Measurements from ENCODE around the gene MOSPD2. TPM values are rescaled to one million over a fixed set of nuclear protein-coding genes. Genes with fewer than 3 reads are reported as not detected.

Gene MOSPD2
- total RNA-seq: 10.2 and 11.5 TPM in 2 replicates
- long read RNA-seq, full-length matches to known transcripts: 20 of 32 reads
- long read RNA-seq, partial matches to known transcripts: 11 of 32 reads
- long read RNA-seq, other reads (novel, unspliced or antisense): 1 of 32 reads

GRCh38 chrX:14872851-14873675, at the start of gene MOSPD2, which contains the start of gene FANCB:
Gene MOSPD2 (plus strand): TSS chrX:14873421. CDS start chrX:14873529, 108 bp downstream.
Gene FANCB (minus strand): TSS chrX:14873069. CDS start chrX:14865510, 7,559 bp downstream.
- H3K4me1 Mint-ChIP-seq: peaks cover 28% of the 10 kb centered on the region
- H3K27ac Mint-ChIP-seq (ENCODE audit: unreplicated experiment): peak within 1 kb of the TSS; percentile 50

GRCh38 chrX:14825851-14826250, 47.4 kb upstream of the MOSPD2 start:
- Mint-ChIP-seq H3K4me3 (no peak overlapping the region), H3K27ac (ENCODE audit: unreplicated experiment) (no peak overlapping the region), H3K4me1 (no peaks in the 10 kb centered on the region), H3K36me3 (ENCODE audit: low read depth) (peaks cover 13% of the 10 kb centered on the region), H3K27me3 (ENCODE audit: low read depth) (no peaks in the 10 kb centered on the region), H3K9me3 (peaks cover 13% of the 10 kb centered on the region)
- TF ChIP-seq CTCF (conservative IDR thresholded peaks at IDR 0.05): no peak
- no peak for DNase-seq (ENCODE audit: low read depth, low spot score)

More at GRCh38 chrX:14872851-14873675, at the start of gene MOSPD2, which contains the start of gene FANCB:
- no peaks in the 10 kb centered on the region for H3K27me3 Mint-ChIP-seq (ENCODE audit: low read depth)
- DNase-seq (ENCODE audit: low read depth, low spot score): peak; percentile 78
- H3K9me3 Mint-ChIP-seq: peaks cover 7% of the 10 kb centered on the region
- no peak for TF ChIP-seq CTCF (conservative IDR thresholded peaks at IDR 0.05)
- peaks cover 17% of the 10 kb centered on the region for H3K36me3 Mint-ChIP-seq (ENCODE audit: low read depth)
- peak within 1 kb of the TSS; percentile 92 for H3K4me3 Mint-ChIP-seq

GRCh38 chrX:14826319-14826718, 46.9 kb upstream of the MOSPD2 start:
- no peak overlapping the region for H3K27ac Mint-ChIP-seq (ENCODE audit: unreplicated experiment)
- H3K27me3 Mint-ChIP-seq (ENCODE audit: low read depth): no peaks in the 10 kb centered on the region
- no peak overlapping the region for H3K4me3 Mint-ChIP-seq
- H3K36me3 Mint-ChIP-seq (ENCODE audit: low read depth): peaks cover 13% of the 10 kb centered on the region
- no peak for DNase-seq (ENCODE audit: low read depth, low spot score)
- peaks cover 13% of the 10 kb centered on the region for H3K9me3 Mint-ChIP-seq
- no peaks in the 10 kb centered on the region for H3K4me1 Mint-ChIP-seq
- TF ChIP-seq CTCF (conservative IDR thresholded peaks at IDR 0.05): no peak

- Mint-ChIP-seq H3K36me3 (ENCODE audit: low read depth) (peaks cover 26% of the 10 kb centered on the region), H3K4me3 (no peak overlapping the region), H3K4me1 (no peaks in the 10 kb centered on the region), H3K9me3 (peaks cover 19% of the 10 kb centered on the region), H3K27me3 (ENCODE audit: low read depth) (no peaks in the 10 kb centered on the region), H3K27ac (ENCODE audit: unreplicated experiment) (no peak overlapping the region)
- DNase-seq (ENCODE audit: low read depth, low spot score): no peak
- no peak for TF ChIP-seq CTCF (conservative IDR thresholded peaks at IDR 0.05)
Observed at GRCh38 chrX:14829643-14830042, 43.6 kb upstream of the MOSPD2 start.

GRCh38 chrX:14832151-14832550, 41.1 kb upstream of the MOSPD2 start:
- H3K9me3 Mint-ChIP-seq: peaks cover 24% of the 10 kb centered on the region
- DNase-seq (ENCODE audit: low read depth, low spot score): no peak
- H3K27me3 Mint-ChIP-seq (ENCODE audit: low read depth): no peaks in the 10 kb centered on the region
- no peak for TF ChIP-seq CTCF (conservative IDR thresholded peaks at IDR 0.05)
- no peaks in the 10 kb centered on the region for H3K4me1 Mint-ChIP-seq
- H3K27ac Mint-ChIP-seq (ENCODE audit: unreplicated experiment): no peak overlapping the region
- no peak overlapping the region for H3K4me3 Mint-ChIP-seq
- peaks cover 37% of the 10 kb centered on the region for H3K36me3 Mint-ChIP-seq (ENCODE audit: low read depth)

Data from neural crest cell (in vitro differentiated cells).